Natural killer cell treated with Interleukin-12 subunit alpha and Interleukin-12 subunit beta and Interleukin-15 and Interleukin-18, amount 100 ng/mL, for 72 hours (primary cell): ENCODE measurements around the gene HSD11B2. TPM values are rescaled to one million over a fixed set of nuclear protein-coding genes. Genes with fewer than 3 reads are reported as not detected.
A peak's percentile ranks its signal among the peaks of the same experiment; 100 is the strongest.

Source experiments
- ATAC-seq, 2 donors: fragments of 150-1000 bp; cut with Tn5 transposase in 1 of 2; sonication (Bioruptor Pico), chemical (Tn5 transposase) in 1 of 2; 2 replicates each; pipeline ENCODE4 v1.10.0; 2021
- DNase-seq: peaks from one replicate; pipeline ENCODE4 v3.0.0; 2022; ENCODE audit warnings: low spot score
- H3K27ac Mint-ChIP-seq, 2 donors: 1 replicate in 1 of 2; 2 replicates in 1 of 2; pipeline ENCODE4 v1.8.0; 2022; ENCODE audit warnings: mixed read lengths in 2 of 2, mild to moderate bottlenecking in 1 of 2, moderate library complexity in 1 of 2
- H3K27me3 Mint-ChIP-seq, 2 donors: 1 replicate in 1 of 2; 2 replicates in 1 of 2; pipeline ENCODE4 v1.8.0; 2022; ENCODE audit warnings: mixed read lengths in 2 of 2
- H3K36me3 Mint-ChIP-seq: one replicate; pipeline ENCODE4 v1.8.0; 2022; ENCODE audit warnings: mixed read lengths
- H3K4me1 Mint-ChIP-seq, 2 donors: 1 replicate in 1 of 2; 2 replicates in 1 of 2; pipeline ENCODE4 v1.8.0; 2022; ENCODE audit warnings: low read depth in 2 of 2, mixed read lengths in 2 of 2, mild to moderate bottlenecking in 1 of 2
- H3K4me3 Mint-ChIP-seq: one replicate; pipeline ENCODE4 v1.8.0; 2022; ENCODE audit warnings: mixed read lengths
- H3K9me3 Mint-ChIP-seq: 2 replicates; pipeline ENCODE4 v1.8.0; 2022; ENCODE audit warnings: mixed read lengths
- total RNA-seq, 2 donors: library from RNA; stranded (reverse); gene quantifications; one replicate each; pipeline ENCODE4 v1.2.3, GENCODE V29; 2022

Gene HSD11B2
- total RNA-seq, 2 donors from 2014 or later = not detected

DNA sequence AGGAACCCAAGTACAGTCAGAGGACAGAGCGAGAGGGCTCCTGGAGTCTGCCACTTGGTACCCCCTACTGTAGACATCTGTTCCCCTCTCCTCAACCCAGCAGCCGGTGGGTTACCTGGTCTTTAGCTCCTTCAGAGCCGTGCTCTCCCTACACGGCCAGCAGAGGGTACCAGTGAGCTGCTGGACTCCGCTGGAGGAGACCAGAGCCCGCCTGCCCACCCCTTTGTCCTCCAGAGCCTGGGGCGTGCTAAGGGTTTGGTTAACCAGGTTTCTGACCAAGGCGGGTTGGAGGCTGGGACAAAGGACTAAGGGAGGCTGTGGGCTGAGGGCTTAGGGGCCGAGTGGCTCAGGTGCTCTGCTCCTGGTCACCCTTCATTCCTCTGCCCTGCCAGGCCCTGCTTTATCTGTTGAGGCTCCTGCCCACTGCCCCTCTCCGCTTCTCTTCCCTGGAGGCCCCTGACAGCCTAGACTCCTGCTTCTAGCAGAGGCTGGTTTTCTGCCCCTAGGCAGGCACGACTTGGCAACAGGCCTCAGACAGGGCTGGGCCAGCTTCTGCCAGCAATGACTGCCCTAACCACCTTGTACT is 2.7 kb upstream of the HSD11B2 start:
- H3K9me3 Mint-ChIP-seq = no peaks in the 10 kb centered on the region
- peak; percentile 66 to 74 for ATAC-seq
- peaks cover 4 to 6% of the 10 kb centered on the region in 2 donors for H3K4me1 Mint-ChIP-seq
- no peaks in the 10 kb centered on the region for H3K36me3 Mint-ChIP-seq
- peaks cover 27 to 36% of the 10 kb centered on the region in 2 donors for H3K27me3 Mint-ChIP-seq
- no peak for DNase-seq
- no peak overlapping the region for H3K4me3 Mint-ChIP-seq
- H3K27ac Mint-ChIP-seq = no peak overlapping the region

DNA sequence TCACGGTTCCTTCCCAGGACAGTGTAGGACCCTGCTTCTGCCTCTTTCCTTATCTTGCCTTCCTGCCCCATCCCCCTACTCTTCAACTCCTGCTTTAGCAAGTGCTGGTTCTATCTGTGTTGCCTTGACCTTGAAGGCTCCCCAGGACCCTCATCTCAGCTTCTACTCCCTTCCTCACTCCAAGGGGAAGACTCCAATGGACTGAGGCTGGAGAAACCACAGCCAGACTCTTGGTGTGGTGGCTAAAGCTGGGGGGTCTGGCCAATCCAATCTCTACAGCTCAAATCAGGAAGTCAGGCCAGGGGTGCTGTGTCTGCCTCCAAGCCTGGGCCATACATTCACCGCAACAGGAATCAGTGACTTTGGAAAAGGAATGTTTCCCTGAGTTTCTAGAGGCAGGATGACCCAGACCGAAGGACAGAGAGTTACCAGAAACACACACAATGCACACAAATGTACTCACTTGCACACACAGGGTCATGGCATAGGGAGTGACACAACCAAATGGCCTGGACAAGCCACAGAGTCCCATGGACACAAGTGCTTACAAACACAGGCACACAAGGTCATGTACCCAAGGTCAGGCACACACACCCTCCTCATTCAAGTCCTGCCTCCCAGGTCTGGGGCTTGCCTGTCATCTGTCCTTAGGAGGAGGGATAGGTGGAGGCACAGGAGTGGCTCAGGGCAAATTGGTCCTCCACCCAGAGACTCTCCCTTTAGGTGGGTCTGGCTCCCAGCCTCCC is 1.7 kb upstream of the HSD11B2 start:
- Mint-ChIP-seq H3K4me1 (peaks cover 4 to 6% of the 10 kb centered on the region in 2 donors), H3K4me3 (peak overlapping the region; percentile 32), H3K9me3 (no peaks in the 10 kb centered on the region), H3K27ac (no peak overlapping the region), H3K36me3 (no peaks in the 10 kb centered on the region), H3K27me3 (peaks cover 28 to 29% of the 10 kb centered on the region in 2 donors)
- ATAC-seq = no peak
- no peak for DNase-seq

DNA sequence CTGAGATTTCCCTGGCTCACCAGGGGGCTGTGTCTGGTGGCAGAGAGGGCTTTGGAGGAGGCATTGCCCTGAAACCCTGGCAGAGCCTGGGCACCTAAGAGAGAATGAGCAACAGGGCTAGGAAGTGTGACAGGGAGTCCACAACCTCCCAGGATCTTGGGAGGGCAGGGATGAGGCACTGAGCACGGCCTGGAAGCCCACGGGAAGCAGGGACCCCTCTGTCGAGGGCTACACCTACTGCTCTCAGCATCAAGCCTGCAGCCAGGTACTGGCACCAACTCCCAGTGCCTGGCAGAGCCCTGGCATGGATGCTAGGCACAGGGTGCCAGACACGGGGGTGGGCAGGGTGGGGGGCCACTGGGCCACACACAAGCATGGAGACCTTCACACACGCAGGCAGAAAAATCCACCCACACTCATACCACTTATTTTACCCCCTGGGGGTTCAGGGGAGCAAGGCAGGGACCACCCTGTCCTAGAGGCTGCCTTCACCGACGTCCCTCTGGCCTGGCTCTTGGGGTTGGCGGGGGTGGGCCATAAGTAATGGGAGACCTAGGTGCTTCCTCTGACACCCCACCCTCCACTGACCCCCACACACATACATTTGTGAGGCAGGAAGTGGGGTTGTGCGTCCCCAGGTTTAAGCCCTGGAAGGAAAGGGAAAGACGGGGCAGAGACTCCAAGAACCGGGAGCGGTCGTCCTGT is 970 bp upstream of the HSD11B2 start:
- H3K4me3 Mint-ChIP-seq = peak overlapping the region; percentile 78
- ATAC-seq (no peak), DNase-seq (no peak)
- H3K36me3 Mint-ChIP-seq = no peaks in the 10 kb centered on the region
- no peak overlapping the region for H3K27ac Mint-ChIP-seq
- H3K27me3 Mint-ChIP-seq = peaks cover 28 to 29% of the 10 kb centered on the region in 2 donors
- H3K9me3 Mint-ChIP-seq = no peaks in the 10 kb centered on the region
- peaks cover 4 to 6% of the 10 kb centered on the region in 2 donors for H3K4me1 Mint-ChIP-seq

DNA sequence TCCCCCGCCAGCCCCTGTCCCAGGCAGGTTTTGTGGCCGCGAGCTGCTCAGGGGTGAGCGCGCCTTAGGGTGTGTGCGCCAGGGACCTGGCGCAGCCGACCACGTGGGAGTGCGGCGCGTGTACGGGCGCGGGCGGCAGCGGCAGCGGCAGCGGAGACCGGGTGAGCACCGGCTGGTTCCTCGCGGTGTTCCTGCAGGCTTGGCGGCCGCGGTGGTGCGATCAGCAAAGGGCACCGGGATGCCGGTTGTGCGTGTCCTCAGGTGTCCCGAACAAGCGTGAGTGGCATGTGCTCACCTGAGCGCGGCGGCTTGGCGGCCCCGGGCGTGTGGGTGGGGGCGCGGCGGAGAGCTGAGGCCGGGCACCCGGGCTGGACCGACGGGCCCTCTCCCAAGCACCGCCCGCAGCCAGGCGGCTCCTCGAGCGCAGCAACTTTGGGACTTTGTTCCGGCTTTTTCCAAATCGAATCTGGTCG is 381 bp upstream of the HSD11B2 start:
- DNase-seq = no peak

DNA sequence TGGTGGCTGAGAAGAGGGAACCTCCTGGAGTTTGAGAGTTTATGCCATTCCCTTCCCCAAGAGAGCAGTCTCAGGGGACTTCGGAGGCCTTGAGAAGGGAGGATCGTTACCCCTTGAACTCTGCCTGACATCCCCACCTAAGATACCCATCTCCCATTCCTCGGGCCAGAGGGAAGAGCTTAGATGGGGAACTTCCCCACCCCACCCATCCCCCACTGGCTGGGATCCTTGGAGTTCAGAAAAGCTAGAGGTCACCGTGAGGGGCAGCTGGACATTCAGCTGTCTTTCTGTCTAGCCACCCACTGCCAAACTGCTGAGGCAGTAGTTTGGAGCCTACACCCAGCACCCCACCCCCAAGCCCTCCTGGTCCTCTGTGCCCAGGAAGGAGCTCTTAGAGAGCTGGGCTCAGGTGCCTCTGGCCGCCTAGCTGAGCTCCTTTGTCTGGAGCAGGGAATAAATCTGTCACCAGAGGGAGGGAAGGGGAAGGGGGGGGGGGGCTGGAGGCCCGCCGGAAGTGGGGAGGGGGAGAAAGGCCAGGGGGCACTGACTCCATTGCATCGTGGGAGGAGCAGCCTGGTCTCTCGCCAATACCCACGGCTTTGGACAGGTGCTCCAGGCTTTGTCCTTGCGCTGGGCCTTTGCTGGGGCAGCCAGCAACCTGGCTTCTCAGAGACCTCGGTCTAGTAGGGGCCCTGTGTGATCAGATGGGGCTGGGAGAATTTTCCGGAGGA is 1.0 kb downstream of the HSD11B2 start:
- H3K4me1 Mint-ChIP-seq = peaks cover 4 to 12% of the 10 kb centered on the region in 2 donors
- H3K27me3 Mint-ChIP-seq = peaks cover 23 to 26% of the 10 kb centered on the region in 2 donors
- ATAC-seq (no peak), DNase-seq (no peak)
- no peak overlapping the region for H3K27ac Mint-ChIP-seq
- H3K36me3 Mint-ChIP-seq = no peaks in the 10 kb centered on the region
- H3K4me3 Mint-ChIP-seq = no peak overlapping the region
- H3K9me3 Mint-ChIP-seq = no peaks in the 10 kb centered on the region

More for the DNA sequence above, 381 bp upstream of the HSD11B2 start:
- Mint-ChIP-seq H3K4me3 (peak overlapping the region; percentile 78), H3K4me1 (peaks cover 4 to 8% of the 10 kb centered on the region in 2 donors), H3K36me3 (no peaks in the 10 kb centered on the region), H3K27me3 (peaks cover 28 to 29% of the 10 kb centered on the region in 2 donors), H3K9me3 (no peaks in the 10 kb centered on the region), H3K27ac (no peak overlapping the region)
- peak; percentile 36 to 41 for ATAC-seq

DNA sequence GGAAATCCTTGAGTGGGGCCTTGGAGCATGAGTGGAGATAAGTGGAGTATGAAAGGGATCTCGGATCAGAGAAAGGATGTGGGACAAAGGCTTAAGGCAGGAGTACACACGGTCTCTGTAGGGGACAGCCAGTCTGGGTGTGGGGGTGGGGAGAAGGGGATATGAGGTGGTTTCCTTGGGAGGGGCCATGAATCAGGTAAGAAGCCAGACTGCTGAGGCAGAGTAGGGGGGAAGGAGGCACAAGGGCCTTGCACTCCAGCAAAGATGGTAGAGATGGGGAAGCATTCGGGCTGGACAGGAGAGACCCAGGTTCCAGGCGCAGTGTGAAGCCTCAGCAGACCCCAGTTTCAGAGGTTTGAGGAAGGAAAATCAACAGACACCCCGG is 1.6 kb downstream of the HSD11B2 start:
- no peak overlapping the region for H3K4me3 Mint-ChIP-seq
- no peak overlapping the region for H3K27ac Mint-ChIP-seq
- peaks cover 17 to 23% of the 10 kb centered on the region in 2 donors for H3K27me3 Mint-ChIP-seq
- H3K36me3 Mint-ChIP-seq = no peaks in the 10 kb centered on the region
- ATAC-seq (no peak), DNase-seq (no peak)
- H3K9me3 Mint-ChIP-seq = no peaks in the 10 kb centered on the region
- peaks cover 10 to 17% of the 10 kb centered on the region in 2 donors for H3K4me1 Mint-ChIP-seq

DNA sequence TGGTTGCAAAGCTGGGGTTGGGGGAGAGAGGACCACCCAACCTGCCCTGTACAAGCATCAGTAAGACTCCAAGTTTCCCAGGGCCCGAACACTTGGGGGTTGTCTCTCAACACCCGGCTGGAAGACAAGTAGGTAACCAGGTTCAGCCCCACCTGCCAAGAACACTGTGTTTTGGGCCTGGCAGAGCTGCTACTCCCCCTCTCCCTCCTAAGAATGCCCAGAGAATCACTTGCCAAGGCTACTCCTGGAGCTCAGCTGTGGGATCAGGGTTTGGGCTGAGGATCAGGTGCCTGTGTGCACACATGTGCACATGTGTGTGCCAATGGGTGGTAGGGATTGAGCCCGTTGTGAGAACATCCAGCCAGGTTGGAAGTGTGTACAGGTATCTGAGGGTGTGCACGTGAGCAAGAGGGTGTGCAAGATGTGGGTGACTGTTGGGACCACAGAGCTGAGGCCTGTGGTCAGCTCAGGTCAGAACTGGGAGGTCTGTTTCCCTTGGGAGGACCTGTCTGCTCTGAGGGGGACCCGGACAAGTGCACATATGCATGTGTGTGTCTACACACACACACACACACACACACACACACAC is 2.3 kb downstream of the HSD11B2 start:
- H3K27ac Mint-ChIP-seq = no peak overlapping the region

DNA sequence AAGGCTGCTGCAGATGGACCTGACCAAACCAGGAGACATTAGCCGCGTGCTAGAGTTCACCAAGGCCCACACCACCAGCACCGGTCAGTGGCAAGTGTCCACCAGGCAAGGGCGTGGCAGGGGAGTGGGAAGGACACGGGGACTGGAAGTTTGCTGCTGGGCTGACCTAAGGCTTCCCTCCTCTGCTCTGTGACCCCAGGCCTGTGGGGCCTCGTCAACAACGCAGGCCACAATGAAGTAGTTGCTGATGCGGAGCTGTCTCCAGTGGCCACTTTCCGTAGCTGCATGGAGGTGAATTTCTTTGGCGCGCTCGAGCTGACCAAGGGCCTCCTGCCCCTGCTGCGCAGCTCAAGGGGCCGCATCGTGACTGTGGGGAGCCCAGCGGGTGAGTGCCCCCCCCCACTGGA is 4.8 kb downstream of the HSD11B2 start:
- Mint-ChIP-seq H3K27me3 (peaks cover 6 to 7% of the 10 kb centered on the region in 2 donors), H3K4me1 (peaks cover 17 to 22% of the 10 kb centered on the region in 2 donors), H3K36me3 (peaks cover 6% of the 10 kb centered on the region), H3K4me3 (no peak overlapping the region), H3K9me3 (no peaks in the 10 kb centered on the region), H3K27ac (no peak overlapping the region)
- no peak for DNase-seq
- no peak for ATAC-seq

More for the DNA sequence above, 2.3 kb downstream of the HSD11B2 start:
- peaks cover 17 to 23% of the 10 kb centered on the region in 2 donors for H3K27me3 Mint-ChIP-seq
- H3K36me3 Mint-ChIP-seq = no peaks in the 10 kb centered on the region
- no peaks in the 10 kb centered on the region for H3K9me3 Mint-ChIP-seq
- ATAC-seq = no peak
- DNase-seq = no peak
- peaks cover 15 to 21% of the 10 kb centered on the region in 2 donors for H3K4me1 Mint-ChIP-seq
- H3K4me3 Mint-ChIP-seq = no peak overlapping the region

DNA sequence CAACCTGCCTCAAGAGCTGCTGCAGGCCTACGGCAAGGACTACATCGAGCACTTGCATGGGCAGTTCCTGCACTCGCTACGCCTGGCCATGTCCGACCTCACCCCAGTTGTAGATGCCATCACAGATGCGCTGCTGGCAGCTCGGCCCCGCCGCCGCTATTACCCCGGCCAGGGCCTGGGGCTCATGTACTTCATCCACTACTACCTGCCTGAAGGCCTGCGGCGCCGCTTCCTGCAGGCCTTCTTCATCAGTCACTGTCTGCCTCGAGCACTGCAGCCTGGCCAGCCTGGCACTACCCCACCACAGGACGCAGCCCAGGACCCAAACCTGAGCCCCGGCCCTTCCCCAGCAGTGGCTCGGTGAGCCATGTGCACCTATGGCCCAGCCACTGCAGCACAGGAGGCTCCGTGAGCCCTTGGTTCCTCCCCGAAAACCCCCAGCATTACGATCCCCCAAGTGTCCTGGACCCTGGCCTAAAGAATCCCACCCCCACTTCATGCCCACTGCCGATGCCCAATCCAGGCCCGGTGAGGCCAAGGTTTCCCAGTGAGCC is 5.8 kb downstream of the HSD11B2 start:
- H3K4me3 Mint-ChIP-seq = no peak overlapping the region
- DNase-seq (no peak), ATAC-seq (no peak)
- peak overlapping the region in 1 of 2 donors; percentile 75 for H3K27ac Mint-ChIP-seq
- no peaks in the 10 kb centered on the region for H3K9me3 Mint-ChIP-seq
- H3K4me1 Mint-ChIP-seq = peaks cover 17 to 22% of the 10 kb centered on the region in 2 donors
- H3K27me3 Mint-ChIP-seq = peaks cover 6 to 7% of the 10 kb centered on the region in 2 donors
- peaks cover 6% of the 10 kb centered on the region for H3K36me3 Mint-ChIP-seq

DNA sequence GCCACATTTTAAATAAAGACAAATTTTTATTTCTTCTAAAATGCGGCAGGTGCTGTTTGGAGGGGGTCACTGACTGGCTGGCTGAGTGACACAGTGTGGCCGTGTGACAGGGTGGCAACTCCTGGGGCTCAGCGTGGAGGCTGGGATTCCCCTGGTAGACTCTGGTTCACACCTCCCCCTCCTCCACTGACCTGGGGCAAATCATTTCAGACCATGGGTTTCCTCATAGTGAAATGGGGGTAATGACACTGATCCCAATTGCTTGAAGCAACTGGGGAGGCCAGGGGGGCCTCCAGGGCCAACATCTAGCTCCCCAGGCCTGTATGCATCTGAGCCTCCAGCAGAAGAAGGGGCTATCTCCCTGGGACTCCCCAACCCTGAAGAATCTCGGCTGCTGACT is 6.6 kb downstream of the HSD11B2 start:
- peaks cover 17 to 24% of the 10 kb centered on the region in 2 donors for H3K4me1 Mint-ChIP-seq
- ATAC-seq (peak; percentile 89 to 92), DNase-seq (peak; percentile 83)
- no peaks in the 10 kb centered on the region for H3K9me3 Mint-ChIP-seq
- H3K4me3 Mint-ChIP-seq = peak overlapping the region; percentile 31
- peaks cover 6% of the 10 kb centered on the region for H3K36me3 Mint-ChIP-seq
- peak overlapping the region in 1 of 2 donors; percentile 75 for H3K27ac Mint-ChIP-seq
- peaks cover under 1 to 4% of the 10 kb centered on the region in 2 donors for H3K27me3 Mint-ChIP-seq

DNA sequence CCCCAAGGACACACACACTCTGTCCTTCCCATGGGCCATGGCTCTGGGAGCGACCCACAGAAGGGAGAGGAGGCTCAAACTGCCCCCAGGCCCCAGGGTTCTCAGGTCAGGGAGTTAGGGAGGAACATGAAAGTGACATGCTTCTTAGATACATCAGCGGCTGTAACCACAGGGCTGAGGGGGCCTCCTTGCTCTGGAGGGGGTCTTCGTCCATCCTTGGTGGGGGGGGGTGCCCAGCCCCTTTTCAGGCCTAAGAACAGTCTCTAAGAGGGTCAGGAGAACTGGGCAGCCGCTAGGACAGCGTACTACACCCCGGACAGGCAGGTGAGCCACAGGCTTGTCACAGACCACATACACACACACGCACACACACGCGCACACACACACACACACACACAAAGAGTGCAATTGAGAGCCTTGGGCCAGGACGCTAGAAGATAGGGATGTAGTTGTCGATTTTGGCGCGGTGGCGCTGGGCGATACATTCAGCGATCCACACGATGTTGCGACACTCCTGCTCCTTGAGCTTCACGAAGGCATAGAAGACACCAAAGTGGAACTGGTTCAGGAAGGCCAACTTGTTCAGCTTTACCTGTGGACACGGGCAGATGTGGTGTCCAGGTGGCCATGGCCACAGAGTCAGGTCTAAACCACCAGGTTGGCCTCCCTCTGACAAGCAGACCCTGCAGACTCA is 7.3 kb downstream of the HSD11B2 start:
- peak overlapping the region in 1 of 2 donors; percentile 75 for H3K27ac Mint-ChIP-seq
- peaks cover 17 to 24% of the 10 kb centered on the region in 2 donors for H3K4me1 Mint-ChIP-seq
- H3K27me3 Mint-ChIP-seq = peaks cover 0 to 2% of the 10 kb centered on the region in 2 donors
- DNase-seq (no peak), ATAC-seq (no peak)
- no peaks in the 10 kb centered on the region for H3K9me3 Mint-ChIP-seq
- peaks cover 6% of the 10 kb centered on the region for H3K36me3 Mint-ChIP-seq
- peak overlapping the region; percentile 31 for H3K4me3 Mint-ChIP-seq

DNA sequence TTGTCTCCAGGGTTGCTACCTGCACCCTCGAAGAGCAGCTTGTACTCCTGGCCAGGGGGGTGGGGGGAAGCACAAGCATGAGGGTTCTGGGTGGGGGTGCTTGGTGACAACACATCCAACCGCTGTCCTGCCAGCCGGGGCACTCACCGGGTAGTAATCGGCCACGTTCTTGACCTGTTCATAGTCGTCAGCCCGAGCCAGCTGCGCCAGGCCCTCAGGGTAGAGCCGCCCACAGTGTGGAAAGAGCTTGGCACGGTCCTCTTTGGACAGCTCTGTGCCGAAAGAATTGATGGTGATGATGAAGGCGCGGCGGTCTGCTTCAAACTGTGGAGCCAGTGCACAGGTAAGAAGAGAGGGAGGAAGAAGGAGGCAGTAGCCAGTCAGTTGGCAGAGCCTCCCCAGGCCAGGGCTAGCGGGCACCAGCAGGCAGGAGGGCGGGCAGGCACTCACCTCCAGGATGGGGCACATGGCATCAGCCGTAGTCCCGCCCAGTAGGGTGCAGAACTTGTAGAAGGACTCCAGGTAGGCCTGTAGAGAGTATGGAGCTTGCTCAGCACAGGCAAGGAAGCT is 8.0 kb downstream of the HSD11B2 start:
- H3K9me3 Mint-ChIP-seq = no peaks in the 10 kb centered on the region
- DNase-seq (no peak), ATAC-seq (no peak)
- H3K27me3 Mint-ChIP-seq = no peaks in the 10 kb centered on the region
- no peak overlapping the region for H3K27ac Mint-ChIP-seq
- H3K4me1 Mint-ChIP-seq = peaks cover 17 to 27% of the 10 kb centered on the region in 2 donors
- peaks cover 6% of the 10 kb centered on the region for H3K36me3 Mint-ChIP-seq
- H3K4me3 Mint-ChIP-seq = no peak overlapping the region
